Measurements from ENCODE around the gene SEMA6A.

- TF ChIP-seq POLR2AphosphoS5 (IDR thresholded peaks at IDR 0.05) (no peak), CTCF (IDR thresholded peaks at IDR 0.05) (no peak), POLR2A (IDR thresholded peaks at IDR 0.05) (no peak)
Observed at GRCh38 chr5:116466727-116467464, 107.7 kb downstream of the SEMA6A start.

Data from transverse colon (tissue), 4 donors.